ENCODE measurements around the gene CEMIP. TPM values are rescaled to one million over a fixed set of nuclear protein-coding genes. Genes with fewer than 3 reads are reported as not detected.

The CEMIP gene
- total RNA-seq, 4 donors from 2014 or later, result 0.21 to 1.4 (median 1.2) TPM; not detected in 1

- TF ChIP-seq POLR2A (IDR thresholded peaks at IDR 0.05) (no peak), EP300 (IDR thresholded peaks at IDR 0.05) (no peak)
- TF ChIP-seq, protein P1, sequence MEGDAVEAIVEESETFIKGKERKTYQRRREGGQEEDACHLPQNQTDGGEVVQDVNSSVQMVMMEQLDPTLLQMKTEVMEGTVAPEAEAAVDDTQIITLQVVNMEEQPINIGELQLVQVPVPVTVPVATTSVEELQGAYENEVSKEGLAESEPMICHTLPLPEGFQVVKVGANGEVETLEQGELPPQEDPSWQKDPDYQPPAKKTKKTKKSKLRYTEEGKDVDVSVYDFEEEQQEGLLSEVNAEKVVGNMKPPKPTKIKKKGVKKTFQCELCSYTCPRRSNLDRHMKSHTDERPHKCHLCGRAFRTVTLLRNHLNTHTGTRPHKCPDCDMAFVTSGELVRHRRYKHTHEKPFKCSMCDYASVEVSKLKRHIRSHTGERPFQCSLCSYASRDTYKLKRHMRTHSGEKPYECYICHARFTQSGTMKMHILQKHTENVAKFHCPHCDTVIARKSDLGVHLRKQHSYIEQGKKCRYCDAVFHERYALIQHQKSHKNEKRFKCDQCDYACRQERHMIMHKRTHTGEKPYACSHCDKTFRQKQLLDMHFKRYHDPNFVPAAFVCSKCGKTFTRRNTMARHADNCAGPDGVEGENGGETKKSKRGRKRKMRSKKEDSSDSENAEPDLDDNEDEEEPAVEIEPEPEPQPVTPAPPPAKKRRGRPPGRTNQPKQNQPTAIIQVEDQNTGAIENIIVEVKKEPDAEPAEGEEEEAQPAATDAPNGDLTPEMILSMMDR (IDR thresholded peaks at IDR 0.05), result no peak
- no peak overlapping the region for H3K4me3 ChIP-seq
- H3K36me3 ChIP-seq, result no peaks in the 10 kb centered on the region
- no peak for DNase-seq (ENCODE audit: low spot score in 2 of 2)
- WGBS, 2 donors, result 71 to 81% methylated on average over 3 of the region's 3 CpGs
- H3K9me3 ChIP-seq, result no peaks in the 10 kb centered on the region
- H3K27ac ChIP-seq, result no peak overlapping the region
- H3K4me1 ChIP-seq, result no peaks in the 10 kb centered on the region
- no peaks in the 10 kb centered on the region for H3K27me3 ChIP-seq
These were observed 19.7 kb downstream of the CEMIP start for GRCh38 chr15:80798911-80799310.

DNA sequence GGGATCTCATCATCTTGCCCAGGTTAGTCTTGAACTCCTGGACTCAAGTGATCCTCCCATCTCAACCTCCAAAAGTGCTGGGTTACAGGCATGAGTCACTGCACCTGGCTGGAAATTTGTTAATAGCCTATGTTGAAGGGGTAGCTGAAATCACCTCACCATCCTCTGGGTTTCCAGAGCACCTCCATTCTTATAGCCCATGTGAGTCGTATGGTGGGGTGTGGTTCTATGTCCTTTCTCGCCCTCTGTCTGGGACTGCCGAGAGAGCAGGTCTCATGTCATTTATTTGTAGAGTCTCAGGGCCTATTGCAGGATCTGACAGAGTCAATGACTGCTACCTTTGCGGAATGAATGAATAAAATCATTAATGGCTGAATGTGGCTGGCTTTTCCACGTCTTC is 20.9 kb downstream of the CEMIP start:
- H3K4me1 ChIP-seq, result no peaks in the 10 kb centered on the region
- H3K36me3 ChIP-seq, result no peaks in the 10 kb centered on the region
- no peak for DNase-seq (ENCODE audit: low spot score in 2 of 2)
- no peak overlapping the region for H3K27ac ChIP-seq
- H3K27me3 ChIP-seq, result no peaks in the 10 kb centered on the region
- 67 to 81% methylated on average over 5 of the region's 5 CpGs for WGBS, 2 donors
- no peak overlapping the region for H3K4me3 ChIP-seq
- no peaks in the 10 kb centered on the region for H3K9me3 ChIP-seq
- TF ChIP-seq EP300 (IDR thresholded peaks at IDR 0.05) (no peak), POLR2A (IDR thresholded peaks at IDR 0.05) (no peak)
- TF ChIP-seq, protein P1 (IDR thresholded peaks at IDR 0.05), result no peak

- H3K9me3 ChIP-seq, result no peaks in the 10 kb centered on the region
- 56 to 62% methylated on average over 8 to 10 of the region's 10 CpGs for WGBS, 2 donors
These were observed 22.9 kb downstream of the CEMIP start for GRCh38 chr15:80801891-80802680.

GRCh38 chr15:80803580-80804525 is 24.7 kb downstream of the CEMIP start:
- TF ChIP-seq POLR2A (IDR thresholded peaks at IDR 0.05) (no peak), EP300 (IDR thresholded peaks at IDR 0.05) (no peak)
- TF ChIP-seq, protein P1 (IDR thresholded peaks at IDR 0.05), result no peak
- H3K36me3 ChIP-seq, result no peaks in the 10 kb centered on the region
- no peak for DNase-seq (ENCODE audit: low spot score in 2 of 2)
- no peaks in the 10 kb centered on the region for H3K9me3 ChIP-seq
- H3K27me3 ChIP-seq, result no peaks in the 10 kb centered on the region
- no peak overlapping the region for H3K4me3 ChIP-seq
- H3K27ac ChIP-seq, result no peak overlapping the region
- H3K4me1 ChIP-seq, result no peaks in the 10 kb centered on the region
- 86 to 87% methylated on average over 7 of the region's 7 CpGs for whole genome bisulfite sequencing, 2 donors

More at GRCh38 chr15:80801891-80802680, 22.9 kb downstream of the CEMIP start:
- no peak for DNase-seq (ENCODE audit: low spot score in 2 of 2)
- no peaks in the 10 kb centered on the region for H3K27me3 ChIP-seq
- H3K4me3 ChIP-seq, result no peak overlapping the region
- no peak overlapping the region for H3K27ac ChIP-seq
- no peaks in the 10 kb centered on the region for H3K36me3 ChIP-seq
- H3K4me1 ChIP-seq, result no peaks in the 10 kb centered on the region
- no peak for TF ChIP-seq POLR2A (IDR thresholded peaks at IDR 0.05)
- TF ChIP-seq, protein P1 (IDR thresholded peaks at IDR 0.05), result no peak
